ENCODE measurements around the gene POU6F1. TPM values are rescaled to one million over a fixed set of nuclear protein-coding genes. Genes with fewer than 3 reads are reported as not detected.

Gene POU6F1
- total and polyA plus RNA-seq, 9 of the 15 experiments (the other 6 are each of a cell fraction or from before 2014, with no cell fraction given), result 0.14 to 3.3 (median 1.1) TPM

GRCh38 chr12:51172515-51173431 lies 45.1 kb downstream of the POU6F1 start, which contains the start of gene TFCP2 (continued):
- TF ChIP-seq ZBTB2 (IDR thresholded peaks at IDR 0.05) (peak; percentile 40; the same call in 1 of the 2 replicates), ZNF780A (CRISPR knock-in tag; IDR thresholded peaks at IDR 0.05) (no peak), NCOA2 (IDR thresholded peaks at IDR 0.05; ENCODE audit: partially characterized antibody in 2 of 2) (no peak), NFRKB (IDR thresholded peaks at IDR 0.05; ENCODE audit: low read depth) (peak; percentile 97), TAF1 (IDR thresholded peaks at IDR 0.05; ENCODE audit: control insufficient read depth, extremely low read depth, insufficient read depth, low read length, severe bottlenecking) (peak; percentile 78), CLOCK (CRISPR knock-in tag; IDR thresholded peaks at IDR 0.05; ENCODE audit: borderline replicate concordance) (no peak), KHSRP (IDR thresholded peaks at IDR 0.05) (peak; percentile 89), ZNF507 (tag; conservative IDR thresholded peaks at IDR 0.05) (no peak), ZNF830 (CRISPR knock-in tag; IDR thresholded peaks at IDR 0.05) (no peak), GABPB1 (CRISPR knock-in tag; IDR thresholded peaks at IDR 0.05) (peak; percentile 96), RBFOX2 (IDR thresholded peaks at IDR 0.05; ENCODE audit: low read depth, low read length) (peak; percentile 90), STAT5A (IDR thresholded peaks at IDR 0.05; ENCODE audit: borderline replicate concordance, low read length) (no peak), GTF2B (IDR thresholded peaks at IDR 0.05; ENCODE audit: extremely low read depth, insufficient read length) (peak; percentile 34), TGIF2 (CRISPR knock-in tag; IDR thresholded peaks at IDR 0.05) (no peak), HBP1 (CRISPR knock-in tag; IDR thresholded peaks at IDR 0.05) (peak; percentile 32; the same call in 1 of the 2 replicates), GTF2E2 (tag; IDR thresholded peaks at IDR 0.05) (peak; percentile 89), ZNF277 (CRISPR knock-in tag; IDR thresholded peaks at IDR 0.05; ENCODE audit: borderline replicate concordance) (no peak)

Measured in K562 (cell line).